Mammary epithelial cell (primary cell): ENCODE measurements around the gene TRIM49D1.

ENCODE experiments used
- EZH2 ChIP-seq: IDR thresholded peaks from 2 replicates; pipeline ENCODE4 v1.6.1; 2012; ENCODE audit warnings: low read length, inconsistent platforms, borderline replicate concordance
- TF ChIP-seq, protein P1 (sequence below), 2 donors: IDR thresholded peaks in 1 of 2; conservative IDR thresholded peaks in 1 of 2; 2 replicates each; pipeline ENCODE4 v1.5.1; 2011 to 2012; ENCODE audit warnings: inconsistent platforms in 2 of 2, low read length in 2 of 2, mild to moderate bottlenecking in 2 of 2, control low read depth in 1 of 2, low read depth in 1 of 2; ENCODE audit not compliant: insufficient read depth in 1 of 2; ENCODE audit errors: extremely low read depth in 1 of 2

DNA sequence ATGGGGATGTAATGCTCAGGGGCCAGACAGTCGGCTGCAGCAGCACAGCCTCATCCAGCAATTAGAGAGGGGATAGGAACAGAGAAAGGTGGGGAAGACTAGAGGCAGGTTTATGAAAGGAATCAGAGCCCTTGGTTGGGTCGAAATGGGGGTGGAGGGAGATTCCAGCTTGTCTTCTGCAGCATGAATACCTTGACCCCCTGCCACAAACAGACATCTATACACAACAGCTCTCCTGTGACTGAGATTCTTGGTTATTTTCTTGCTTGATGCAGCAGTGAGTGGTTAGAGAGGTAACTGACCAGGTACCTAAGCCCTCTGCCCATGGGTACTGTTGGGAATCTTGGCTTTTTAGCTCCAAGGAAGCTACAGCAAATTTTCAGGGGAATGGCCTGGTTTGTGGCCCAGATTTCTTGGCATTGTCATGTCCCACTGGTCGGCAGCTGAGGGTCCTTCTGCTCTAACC lies at the start of gene TRIM49D1:
- TF ChIP-seq, protein P1, sequence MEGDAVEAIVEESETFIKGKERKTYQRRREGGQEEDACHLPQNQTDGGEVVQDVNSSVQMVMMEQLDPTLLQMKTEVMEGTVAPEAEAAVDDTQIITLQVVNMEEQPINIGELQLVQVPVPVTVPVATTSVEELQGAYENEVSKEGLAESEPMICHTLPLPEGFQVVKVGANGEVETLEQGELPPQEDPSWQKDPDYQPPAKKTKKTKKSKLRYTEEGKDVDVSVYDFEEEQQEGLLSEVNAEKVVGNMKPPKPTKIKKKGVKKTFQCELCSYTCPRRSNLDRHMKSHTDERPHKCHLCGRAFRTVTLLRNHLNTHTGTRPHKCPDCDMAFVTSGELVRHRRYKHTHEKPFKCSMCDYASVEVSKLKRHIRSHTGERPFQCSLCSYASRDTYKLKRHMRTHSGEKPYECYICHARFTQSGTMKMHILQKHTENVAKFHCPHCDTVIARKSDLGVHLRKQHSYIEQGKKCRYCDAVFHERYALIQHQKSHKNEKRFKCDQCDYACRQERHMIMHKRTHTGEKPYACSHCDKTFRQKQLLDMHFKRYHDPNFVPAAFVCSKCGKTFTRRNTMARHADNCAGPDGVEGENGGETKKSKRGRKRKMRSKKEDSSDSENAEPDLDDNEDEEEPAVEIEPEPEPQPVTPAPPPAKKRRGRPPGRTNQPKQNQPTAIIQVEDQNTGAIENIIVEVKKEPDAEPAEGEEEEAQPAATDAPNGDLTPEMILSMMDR (conservative IDR thresholded peaks at IDR 0.05 in 1 of 2, IDR thresholded peaks at IDR 0.05 in 1 of 2; ENCODE audit: extremely low read depth in 1 of 2, insufficient read depth in 1 of 2, low read depth in 1 of 2, low read length in 2 of 2), result no peak
- TF ChIP-seq EZH2, result no peak
